ENCODE results near the gene TRPM7. TPM values are rescaled to one million over a fixed set of nuclear protein-coding genes. Genes with fewer than 3 reads are reported as not detected.
"Not testable (repeated sequence)": the region's sequence is repeated elsewhere in the genome, so short reads cannot be mapped to it uniquely, and the experiment has no call there.

Gene TRPM7
- total RNA-seq, 2 donors from 2014 or later = 36.8 to 36.9 TPM

- DNase-seq; intact Hi-C loops (cut with DNase I, micrococcal nuclease); ATAC-seq: not testable (repeated sequence)
Measured at GRCh38 chr15:50602028-50602427, 84.6 kb downstream of the TRPM7 start.

GRCh38 chr15:50594311-50594710 lies 92.3 kb downstream of the TRPM7 start:
- DNase-seq (no peak), ATAC-seq (no peak)
- intact Hi-C loops (cut with DNase I, micrococcal nuclease) = loop anchor here in 1 of 2 donors (10.0 kb wide), 1 partner anchor 50 kb away; no protein-coding TSS in a partner anchor

DNA sequence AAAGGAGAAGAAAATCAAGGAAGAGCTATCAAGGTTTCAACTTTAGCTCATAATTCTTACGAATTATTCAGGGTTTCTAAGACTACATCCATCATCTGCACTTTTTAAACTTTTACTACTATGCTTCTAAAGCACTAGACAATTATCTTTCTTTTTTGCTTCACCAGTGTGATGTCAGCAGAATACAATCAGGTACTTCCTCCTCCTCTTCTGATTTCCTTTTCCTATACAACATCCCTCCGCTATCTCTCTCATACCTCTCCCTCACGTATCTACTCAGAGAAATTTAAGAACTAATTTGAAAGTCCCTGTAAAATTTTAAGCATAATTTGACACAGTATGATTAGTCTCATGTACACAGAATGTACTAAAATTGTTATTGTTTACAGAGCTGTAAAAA lies 92.8 kb downstream of the TRPM7 start:
- DNase-seq (no peak), ATAC-seq (no peak)
- intact Hi-C loops (cut with DNase I, micrococcal nuclease) = loop anchor here in 1 of 2 donors (10.0 kb wide), 1 partner anchor 51 kb away; no protein-coding TSS in a partner anchor

GRCh38 chr15:50590288-50590687 lies 96.3 kb downstream of the TRPM7 start:
- DNase-seq (no peak), ATAC-seq (no peak)
- intact Hi-C loops (cut with DNase I, micrococcal nuclease) = loop anchor here in 1 of 2 donors (10.0 kb wide), 1 partner anchor 55 kb away; no protein-coding TSS in a partner anchor

DNA sequence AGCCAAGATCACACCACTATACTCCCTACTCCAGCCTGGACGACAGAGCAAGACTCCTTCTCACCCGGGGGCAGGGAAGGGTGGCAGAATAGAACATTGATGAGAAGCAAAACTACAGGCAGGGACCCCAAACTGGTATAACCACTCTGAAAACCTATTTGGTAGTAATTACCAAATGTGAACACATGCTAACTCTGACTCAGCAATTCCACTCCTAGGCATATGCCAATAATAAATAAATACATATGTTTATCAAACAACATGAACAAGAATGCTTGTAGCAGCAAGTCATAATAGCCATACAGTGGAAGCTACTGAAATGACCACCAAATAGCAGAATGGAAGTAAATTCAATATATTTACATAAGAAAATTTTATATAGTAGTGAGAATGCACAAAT lies 109.1 kb downstream of the TRPM7 start:
- DNase-seq = no peak
- intact Hi-C loops (cut with DNase I, micrococcal nuclease) = no loop called here
- no peak for ATAC-seq

GRCh38 chr15:50576166-50576565 lies 110.4 kb downstream of the TRPM7 start:
- no peak for DNase-seq
- no peak for ATAC-seq
- intact Hi-C loops (cut with DNase I, micrococcal nuclease) = no loop called here

- DNase-seq; ATAC-seq; intact Hi-C loops (cut with DNase I, micrococcal nuclease): not testable (repeated sequence)
Measured at GRCh38 chr15:50573842-50574241, 112.8 kb downstream of the TRPM7 start.

GRCh38 chr15:50563756-50564155 lies 122.8 kb downstream of the TRPM7 start:
- ATAC-seq = no peak
- intact Hi-C loops (cut with DNase I, micrococcal nuclease) = no loop called here
- DNase-seq = no peak

GRCh38 chr15:50562735-50563640 lies 123.6 kb downstream of the TRPM7 start:
- intact Hi-C loops (cut with DNase I, micrococcal nuclease) = no loop called here
- ATAC-seq = no peak
- no peak for DNase-seq

DNA sequence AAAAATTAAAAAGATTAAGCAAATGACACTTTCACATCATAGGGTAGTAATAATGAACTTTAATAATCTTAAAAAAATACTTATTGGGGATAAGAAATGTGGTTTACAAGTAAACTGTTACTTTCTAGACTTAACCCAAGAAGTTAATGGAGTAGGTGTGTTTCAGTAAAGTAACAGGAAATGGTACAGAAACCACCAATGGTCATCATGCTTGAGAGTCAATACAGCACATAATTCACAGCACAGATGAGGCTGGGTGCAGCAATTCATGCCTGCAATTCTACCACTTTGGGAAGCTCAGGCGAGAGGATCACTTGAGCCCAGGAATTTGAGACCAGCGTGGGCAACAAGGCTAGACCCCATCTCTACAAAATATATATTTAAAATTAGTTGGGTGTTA lies 128.6 kb downstream of the TRPM7 start:
- intact Hi-C loops (cut with DNase I, micrococcal nuclease) = no loop called here
- ATAC-seq (no peak), DNase-seq (no peak)

GRCh38 chr15:50556642-50557371 lies 129.8 kb downstream of the TRPM7 start:
- intact Hi-C loops (cut with DNase I, micrococcal nuclease) = no loop called here
- ATAC-seq (no peak), DNase-seq (no peak)

GRCh38 chr15:50552238-50552637 lies 134.4 kb downstream of the TRPM7 start:
- DNase-seq (no peak), ATAC-seq (no peak)
- intact Hi-C loops (cut with DNase I, micrococcal nuclease) = no loop called here

GRCh38 chr15:50549326-50549725 lies 137.3 kb downstream of the TRPM7 start:
- intact Hi-C loops (cut with DNase I, micrococcal nuclease) = no loop called here
- no peak for DNase-seq
- no peak for ATAC-seq

DNA sequence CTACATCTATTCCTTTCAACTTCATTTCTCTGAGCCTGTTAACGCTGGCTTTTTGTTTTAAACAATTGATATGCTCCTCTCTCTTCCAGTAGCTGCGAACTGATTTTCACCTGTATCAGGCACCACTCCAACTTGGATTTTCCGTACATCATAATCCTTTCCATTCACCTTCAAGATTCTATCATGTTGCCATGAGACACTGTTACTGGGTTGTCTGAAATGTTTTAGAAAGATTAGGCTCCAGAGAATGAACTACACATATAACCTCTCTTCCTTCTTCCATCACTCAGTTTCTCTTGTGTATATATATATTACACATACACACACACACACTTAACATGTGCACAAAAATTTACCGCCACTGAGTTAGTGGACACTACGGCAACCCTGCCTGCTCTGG lies 140.0 kb downstream of the TRPM7 start, which contains the start of gene USP50:
TSS of gene USP50 (minus strand) at position 101 of the 400 bp plus-strand sequence. CDS start 141 bp downstream, outside the sequence.
- DNase-seq (no peak), ATAC-seq (no peak)
- intact Hi-C loops (cut with DNase I, micrococcal nuclease) = no loop called here

DNA sequence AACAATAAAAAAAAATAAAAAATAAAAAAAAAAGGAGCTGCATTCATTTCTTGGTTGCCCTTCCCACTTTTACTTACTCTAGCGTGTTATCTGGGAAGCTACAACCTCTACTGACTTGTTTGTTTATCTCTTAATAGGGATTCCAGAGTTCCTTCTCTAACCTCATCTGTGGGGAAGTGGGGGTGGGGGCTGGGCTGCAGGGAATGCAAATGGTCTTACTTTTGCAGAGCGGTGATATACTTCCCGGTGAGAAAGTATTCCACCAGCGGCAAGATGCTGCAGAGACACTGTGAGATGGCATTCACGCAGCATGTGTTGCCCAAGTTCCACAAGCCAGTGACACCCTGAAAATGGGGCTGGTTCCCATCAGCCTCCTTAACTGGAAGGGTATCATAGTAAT lies 142.2 kb downstream of the TRPM7 start:
- DNase-seq (no peak), ATAC-seq (no peak)
- intact Hi-C loops (cut with DNase I, micrococcal nuclease) = no loop called here

GRCh38 chr15:50543556-50543955 lies 143.0 kb downstream of the TRPM7 start:
- intact Hi-C loops (cut with DNase I, micrococcal nuclease) = no loop called here

DNA sequence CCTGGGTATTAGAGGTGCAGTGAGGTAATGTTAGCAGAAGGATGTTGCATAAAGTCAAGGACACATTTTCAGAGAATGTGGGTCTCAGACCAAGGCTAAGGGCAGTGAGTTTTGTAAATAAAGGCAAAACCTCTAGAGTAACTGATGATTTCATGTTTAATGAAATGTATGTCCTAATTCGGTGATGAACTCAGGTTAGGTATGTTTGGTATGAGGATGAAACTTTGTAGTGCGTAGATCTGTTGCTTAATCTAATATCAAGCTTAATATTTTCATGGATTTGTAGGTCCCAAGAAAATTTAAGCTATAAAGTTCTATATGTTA lies 143.7 kb downstream of the TRPM7 start:
- DNase-seq (no peak), ATAC-seq (no peak)
- intact Hi-C loops (cut with DNase I, micrococcal nuclease) = no loop called here

More at GRCh38 chr15:50543556-50543955, 143.0 kb downstream of the TRPM7 start:
- ATAC-seq (no peak), DNase-seq (no peak)

DNA sequence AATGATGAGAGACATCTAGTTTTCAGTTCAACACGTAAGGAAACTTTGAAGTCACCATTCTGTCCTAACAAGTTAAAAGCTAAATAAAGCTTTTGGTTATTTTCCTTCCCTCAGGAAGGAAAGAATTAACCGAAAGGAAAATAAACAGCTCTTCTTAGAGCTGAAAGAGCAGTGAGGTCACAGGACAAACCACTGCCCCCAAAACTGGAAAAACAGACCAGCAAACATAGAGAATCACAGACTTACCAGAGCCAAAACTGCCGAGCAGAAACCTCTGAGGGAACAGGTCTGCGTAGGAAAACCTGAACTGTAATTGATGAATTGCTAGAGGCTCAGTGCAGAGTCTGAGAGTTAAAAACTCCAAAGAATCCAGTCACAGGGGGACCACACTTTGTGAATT lies 154.8 kb downstream of the TRPM7 start:
- intact Hi-C loops (cut with DNase I, micrococcal nuclease) = no loop called here
- no peak for DNase-seq
- ATAC-seq = no peak

DNA sequence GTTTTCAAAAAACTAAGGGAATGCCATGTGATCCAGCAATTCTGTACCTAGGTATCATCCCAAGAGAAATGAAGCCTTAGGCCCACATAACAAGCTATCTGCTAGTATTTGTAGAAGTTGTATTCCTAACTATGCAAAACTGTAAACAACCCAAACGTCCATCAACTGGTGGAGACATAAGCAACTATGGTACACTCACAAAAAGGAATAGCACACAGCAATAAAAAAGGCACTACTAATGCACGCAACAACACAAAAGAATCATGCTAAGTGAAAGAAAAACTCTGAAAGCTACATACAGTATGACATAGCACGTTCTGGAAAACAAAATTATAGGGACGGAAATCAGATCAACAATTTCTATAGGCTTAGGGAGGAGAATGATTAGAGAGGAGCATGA lies 155.4 kb downstream of the TRPM7 start:
- no peak for ATAC-seq
- intact Hi-C loops (cut with DNase I, micrococcal nuclease) = no loop called here

GRCh38 chr15:50523851-50524251 lies 162.7 kb downstream of the TRPM7 start:
- ATAC-seq (no peak), DNase-seq (no peak)
- intact Hi-C loops (cut with DNase I, micrococcal nuclease) = no loop called here

More for the DNA sequence above, 155.4 kb downstream of the TRPM7 start:
- no peak for DNase-seq
